ENCODE data around the gene ZBTB7C. TPM values are rescaled to one million over a fixed set of nuclear protein-coding genes. Genes with fewer than 3 reads are reported as not detected.

Gene ZBTB7C
- total and polyA plus RNA-seq, 4 donors, result 0.19 to 1.1 (median 0.45) TPM

DNA sequence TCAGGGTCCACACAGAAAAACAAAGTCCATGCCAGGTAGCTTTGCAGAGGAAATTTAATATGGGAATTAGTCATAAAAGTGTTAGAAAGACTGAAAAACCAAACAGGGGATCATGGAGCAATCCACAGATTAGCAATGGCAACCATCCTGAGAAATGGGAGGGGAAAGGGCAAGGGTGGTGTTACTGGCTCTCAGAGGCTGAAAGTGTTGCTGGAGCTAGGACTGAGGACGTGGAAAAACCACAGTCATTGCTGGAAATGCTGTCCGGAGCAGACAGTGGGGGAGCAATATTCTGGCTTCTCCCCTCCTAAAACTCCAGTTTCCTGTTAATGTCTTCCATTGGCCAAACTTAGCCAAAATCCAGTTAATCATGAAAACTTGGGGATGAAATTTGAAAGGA is 172.4 kb downstream of the ZBTB7C start:
- no peak overlapping the region for H3K9ac ChIP-seq (ENCODE audit: low read depth in 1 of 2, low read length in 2 of 2)
- no peak for DNase-seq (ENCODE audit: low spot score)
- H3K27ac ChIP-seq (ENCODE audit: low read depth in 1 of 2, low read length in 2 of 2), result no peak overlapping the region
- H3K4me1 ChIP-seq (ENCODE audit: control insufficient read depth in 4 of 4, insufficient read depth in 4 of 4, low read length in 3 of 4), result no peaks in the 10 kb centered on the region
- no peak overlapping the region for H3K4me3 ChIP-seq (ENCODE audit: low read depth in 1 of 3, low read length in 3 of 3)
- H3K9me3 ChIP-seq (ENCODE audit: control insufficient read depth in 4 of 4, low read length in 3 of 4), result no peaks in the 10 kb centered on the region
- WGBS, result 87% methylated on average over 2 of the region's 2 CpGs
- no peak for TF ChIP-seq RXRA (IDR thresholded peaks at IDR 0.05)
- TF ChIP-seq TAF1 (conservative IDR thresholded peaks at IDR 0.05), result no peak
- TF ChIP-seq, protein P1, sequence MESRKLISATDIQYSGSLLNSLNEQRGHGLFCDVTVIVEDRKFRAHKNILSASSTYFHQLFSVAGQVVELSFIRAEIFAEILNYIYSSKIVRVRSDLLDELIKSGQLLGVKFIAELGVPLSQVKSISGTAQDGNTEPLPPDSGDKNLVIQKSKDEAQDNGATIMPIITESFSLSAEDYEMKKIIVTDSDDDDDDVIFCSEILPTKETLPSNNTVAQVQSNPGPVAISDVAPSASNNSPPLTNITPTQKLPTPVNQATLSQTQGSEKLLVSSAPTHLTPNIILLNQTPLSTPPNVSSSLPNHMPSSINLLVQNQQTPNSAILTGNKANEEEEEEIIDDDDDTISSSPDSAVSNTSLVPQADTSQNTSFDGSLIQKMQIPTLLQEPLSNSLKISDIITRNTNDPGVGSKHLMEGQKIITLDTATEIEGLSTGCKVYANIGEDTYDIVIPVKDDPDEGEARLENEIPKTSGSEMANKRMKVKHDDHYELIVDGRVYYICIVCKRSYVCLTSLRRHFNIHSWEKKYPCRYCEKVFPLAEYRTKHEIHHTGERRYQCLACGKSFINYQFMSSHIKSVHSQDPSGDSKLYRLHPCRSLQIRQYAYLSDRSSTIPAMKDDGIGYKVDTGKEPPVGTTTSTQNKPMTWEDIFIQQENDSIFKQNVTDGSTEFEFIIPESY (IDR thresholded peaks at IDR 0.05), result no peak
- TF ChIP-seq, protein P2, sequence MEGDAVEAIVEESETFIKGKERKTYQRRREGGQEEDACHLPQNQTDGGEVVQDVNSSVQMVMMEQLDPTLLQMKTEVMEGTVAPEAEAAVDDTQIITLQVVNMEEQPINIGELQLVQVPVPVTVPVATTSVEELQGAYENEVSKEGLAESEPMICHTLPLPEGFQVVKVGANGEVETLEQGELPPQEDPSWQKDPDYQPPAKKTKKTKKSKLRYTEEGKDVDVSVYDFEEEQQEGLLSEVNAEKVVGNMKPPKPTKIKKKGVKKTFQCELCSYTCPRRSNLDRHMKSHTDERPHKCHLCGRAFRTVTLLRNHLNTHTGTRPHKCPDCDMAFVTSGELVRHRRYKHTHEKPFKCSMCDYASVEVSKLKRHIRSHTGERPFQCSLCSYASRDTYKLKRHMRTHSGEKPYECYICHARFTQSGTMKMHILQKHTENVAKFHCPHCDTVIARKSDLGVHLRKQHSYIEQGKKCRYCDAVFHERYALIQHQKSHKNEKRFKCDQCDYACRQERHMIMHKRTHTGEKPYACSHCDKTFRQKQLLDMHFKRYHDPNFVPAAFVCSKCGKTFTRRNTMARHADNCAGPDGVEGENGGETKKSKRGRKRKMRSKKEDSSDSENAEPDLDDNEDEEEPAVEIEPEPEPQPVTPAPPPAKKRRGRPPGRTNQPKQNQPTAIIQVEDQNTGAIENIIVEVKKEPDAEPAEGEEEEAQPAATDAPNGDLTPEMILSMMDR (IDR thresholded peaks at IDR 0.05; ENCODE audit: low read depth, low read length, missing input control), result no peak
- TF ChIP-seq NR2F2 (IDR thresholded peaks at IDR 0.05), result no peak
- TF ChIP-seq, protein P3, sequence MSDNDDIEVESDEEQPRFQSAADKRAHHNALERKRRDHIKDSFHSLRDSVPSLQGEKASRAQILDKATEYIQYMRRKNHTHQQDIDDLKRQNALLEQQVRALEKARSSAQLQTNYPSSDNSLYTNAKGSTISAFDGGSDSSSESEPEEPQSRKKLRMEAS (IDR thresholded peaks at IDR 0.05), result no peak
- TF ChIP-seq, protein P4, sequence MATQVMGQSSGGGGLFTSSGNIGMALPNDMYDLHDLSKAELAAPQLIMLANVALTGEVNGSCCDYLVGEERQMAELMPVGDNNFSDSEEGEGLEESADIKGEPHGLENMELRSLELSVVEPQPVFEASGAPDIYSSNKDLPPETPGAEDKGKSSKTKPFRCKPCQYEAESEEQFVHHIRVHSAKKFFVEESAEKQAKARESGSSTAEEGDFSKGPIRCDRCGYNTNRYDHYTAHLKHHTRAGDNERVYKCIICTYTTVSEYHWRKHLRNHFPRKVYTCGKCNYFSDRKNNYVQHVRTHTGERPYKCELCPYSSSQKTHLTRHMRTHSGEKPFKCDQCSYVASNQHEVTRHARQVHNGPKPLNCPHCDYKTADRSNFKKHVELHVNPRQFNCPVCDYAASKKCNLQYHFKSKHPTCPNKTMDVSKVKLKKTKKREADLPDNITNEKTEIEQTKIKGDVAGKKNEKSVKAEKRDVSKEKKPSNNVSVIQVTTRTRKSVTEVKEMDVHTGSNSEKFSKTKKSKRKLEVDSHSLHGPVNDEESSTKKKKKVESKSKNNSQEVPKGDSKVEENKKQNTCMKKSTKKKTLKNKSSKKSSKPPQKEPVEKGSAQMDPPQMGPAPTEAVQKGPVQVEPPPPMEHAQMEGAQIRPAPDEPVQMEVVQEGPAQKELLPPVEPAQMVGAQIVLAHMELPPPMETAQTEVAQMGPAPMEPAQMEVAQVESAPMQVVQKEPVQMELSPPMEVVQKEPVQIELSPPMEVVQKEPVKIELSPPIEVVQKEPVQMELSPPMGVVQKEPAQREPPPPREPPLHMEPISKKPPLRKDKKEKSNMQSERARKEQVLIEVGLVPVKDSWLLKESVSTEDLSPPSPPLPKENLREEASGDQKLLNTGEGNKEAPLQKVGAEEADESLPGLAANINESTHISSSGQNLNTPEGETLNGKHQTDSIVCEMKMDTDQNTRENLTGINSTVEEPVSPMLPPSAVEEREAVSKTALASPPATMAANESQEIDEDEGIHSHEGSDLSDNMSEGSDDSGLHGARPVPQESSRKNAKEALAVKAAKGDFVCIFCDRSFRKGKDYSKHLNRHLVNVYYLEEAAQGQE (IDR thresholded peaks at IDR 0.05), result no peak
- no peak for TF ChIP-seq FOXA1 (IDR thresholded peaks at IDR 0.05)
- peaks cover 0 to 3% (median 0%) of the 10 kb centered on the region in 4 donors for H3K27me3 ChIP-seq (ENCODE audit: control insufficient read depth in 4 of 4, insufficient read depth in 4 of 4, low read length in 3 of 4)
- H3K36me3 ChIP-seq (ENCODE audit: control insufficient read depth in 4 of 4, insufficient read depth in 3 of 4, low read depth in 1 of 4, low read length in 3 of 4), result no peaks in the 10 kb centered on the region

DNA sequence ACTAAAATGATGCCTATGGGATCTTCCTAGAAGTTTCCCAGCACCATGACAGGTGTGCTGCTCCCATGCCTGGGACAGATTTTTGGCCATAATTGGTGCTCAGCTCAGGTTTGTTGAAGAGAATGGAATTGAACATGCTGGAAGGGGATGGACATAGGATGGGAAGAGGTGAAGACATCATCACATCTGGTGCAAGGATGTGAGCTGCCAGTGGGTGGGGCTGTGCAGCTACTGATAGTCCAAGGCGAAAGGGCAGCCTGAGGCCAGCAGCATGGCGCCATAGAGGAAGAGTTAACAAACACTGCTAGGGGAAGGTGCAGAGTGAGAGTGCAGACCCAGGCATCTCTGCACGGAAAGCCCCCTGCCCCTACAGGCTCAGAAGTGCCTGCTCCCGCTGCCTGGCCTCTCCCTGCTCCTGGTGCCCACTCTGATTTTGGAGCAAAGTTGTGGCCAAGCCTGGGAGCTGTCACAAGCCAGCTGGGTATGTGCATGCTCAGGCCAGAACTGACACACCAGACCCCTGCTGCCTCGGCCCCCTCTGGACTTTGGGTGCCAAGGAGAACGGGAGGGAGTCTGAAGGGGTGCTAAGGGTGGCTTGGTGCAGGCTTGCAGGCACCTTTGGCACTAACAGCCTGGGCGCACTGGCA is 178.6 kb downstream of the ZBTB7C start:
- 83% methylated on average over 7 of the region's 7 CpGs for WGBS
- peaks cover 0 to 6% (median 0%) of the 10 kb centered on the region in 4 donors for H3K4me1 ChIP-seq (ENCODE audit: control insufficient read depth in 4 of 4, insufficient read depth in 4 of 4, low read length in 3 of 4)
- H3K9me3 ChIP-seq (ENCODE audit: control insufficient read depth in 4 of 4, low read length in 3 of 4), result no peaks in the 10 kb centered on the region
- H3K9ac ChIP-seq (ENCODE audit: low read depth in 1 of 2, low read length in 2 of 2), result no peak overlapping the region
- H3K27me3 ChIP-seq (ENCODE audit: control insufficient read depth in 4 of 4, insufficient read depth in 4 of 4, low read length in 3 of 4), result no peaks in the 10 kb centered on the region
- no peaks in the 10 kb centered on the region for H3K36me3 ChIP-seq (ENCODE audit: control insufficient read depth in 4 of 4, insufficient read depth in 3 of 4, low read depth in 1 of 4, low read length in 3 of 4)
- H3K4me3 ChIP-seq (ENCODE audit: low read depth in 1 of 3, low read length in 3 of 3), result no peak overlapping the region
- peak; percentile 47 for DNase-seq (ENCODE audit: low spot score)
- H3K27ac ChIP-seq (ENCODE audit: low read depth in 1 of 2, low read length in 2 of 2), result no peak overlapping the region
- TF ChIP-seq TAF1 (conservative IDR thresholded peaks at IDR 0.05), result no peak
- TF ChIP-seq, protein P2 (IDR thresholded peaks at IDR 0.05; ENCODE audit: low read depth, low read length, missing input control), result peak; percentile 29
- TF ChIP-seq, protein P4 (IDR thresholded peaks at IDR 0.05), result no peak
- no peak for TF ChIP-seq SP1 (IDR thresholded peaks at IDR 0.05)
- no peak for TF ChIP-seq FOXA1 (IDR thresholded peaks at IDR 0.05)
- peak; percentile 67 to 82 for TF ChIP-seq RAD21 (IDR thresholded peaks at IDR 0.05)
- TF ChIP-seq GABPA (IDR thresholded peaks at IDR 0.05 in 1 of 2, conservative IDR thresholded peaks at IDR 0.05 in 1 of 2), result no peak
- TF ChIP-seq NR2F2 (IDR thresholded peaks at IDR 0.05), result no peak
- TF ChIP-seq YY1 (IDR thresholded peaks at IDR 0.05), result no peak
- no peak for TF ChIP-seq HNF4G (IDR thresholded peaks at IDR 0.05)
- no peak for TF ChIP-seq EGR1 (IDR thresholded peaks at IDR 0.05; ENCODE audit: low read depth in 2 of 2)
- peak; percentile 16 to 32 for TF ChIP-seq RXRA (IDR thresholded peaks at IDR 0.05)
- TF ChIP-seq, protein P5, sequence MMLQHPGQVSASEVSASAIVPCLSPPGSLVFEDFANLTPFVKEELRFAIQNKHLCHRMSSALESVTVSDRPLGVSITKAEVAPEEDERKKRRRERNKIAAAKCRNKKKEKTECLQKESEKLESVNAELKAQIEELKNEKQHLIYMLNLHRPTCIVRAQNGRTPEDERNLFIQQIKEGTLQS (IDR thresholded peaks at IDR 0.05), result no peak
- peak in 1 of 2 donors; percentile 7 for TF ChIP-seq HNF4A (conservative IDR thresholded peaks at IDR 0.05)

All from liver (tissue), 9 donors.